Measurements from ENCODE around the gene RHEB.
A peak's percentile ranks its signal among the peaks of the same experiment; 100 is the strongest.

RHEB gene

GRCh38 chr7:151469281-151469680 lies 50.4 kb downstream of the RHEB start:
- no peak for FAIRE-seq

GRCh38 chr7:151468217-151469018 lies 51.3 kb downstream of the RHEB start:
- FAIRE-seq = no peak

GRCh38 chr7:151465169-151465568 lies 54.5 kb downstream of the RHEB start:
- FAIRE-seq = no peak

- FAIRE-seq = no peak
Observed at GRCh38 chr7:151462306-151462779, 57.4 kb downstream of the RHEB start.

- no peak for FAIRE-seq
Observed at GRCh38 chr7:151461942-151462230, 57.8 kb downstream of the RHEB start.

- no peak for FAIRE-seq
Observed at GRCh38 chr7:151461096-151461941, 58.4 kb downstream of the RHEB start.

- FAIRE-seq = no peak
Observed at GRCh38 chr7:151460474-151460855, 59.2 kb downstream of the RHEB start.

- peak; percentile 91 for FAIRE-seq
Observed at GRCh38 chr7:151459726-151460473, 59.8 kb downstream of the RHEB start.

GRCh38 chr7:151457534-151457933 lies 62.2 kb downstream of the RHEB start:
- FAIRE-seq = no peak

- no peak for FAIRE-seq
Observed at GRCh38 chr7:151456782-151457181, 62.9 kb downstream of the RHEB start.

- no peak for FAIRE-seq
Observed at GRCh38 chr7:151456276-151456675, 63.4 kb downstream of the RHEB start.

- FAIRE-seq = no peak
Observed at GRCh38 chr7:151455690-151456089, 64.0 kb downstream of the RHEB start.

- no peak for FAIRE-seq
Observed at GRCh38 chr7:151454932-151455530, 64.7 kb downstream of the RHEB start.

GRCh38 chr7:151454305-151454704 lies 65.4 kb downstream of the RHEB start:
- FAIRE-seq = no peak

- FAIRE-seq = no peak
Observed at GRCh38 chr7:151453326-151453791, 66.3 kb downstream of the RHEB start.

- FAIRE-seq = no peak
Observed at GRCh38 chr7:151452680-151453325, 66.9 kb downstream of the RHEB start.

GRCh38 chr7:151451626-151452571 lies 67.8 kb downstream of the RHEB start:
- no peak for FAIRE-seq

- FAIRE-seq = no peak
Observed at GRCh38 chr7:151451156-151451555, 68.5 kb downstream of the RHEB start.

GRCh38 chr7:151449990-151450389 lies 69.7 kb downstream of the RHEB start:
- FAIRE-seq = no peak

- peak; percentile 63 for FAIRE-seq
Observed at GRCh38 chr7:151448261-151449252, 71.1 kb downstream of the RHEB start.

Data from endometrium (tissue), 2 donors.